Mucosa of descending colon (tissue), 3 donors: ENCODE results near the gene DEAF1. TPM values are rescaled to one million over a fixed set of nuclear protein-coding genes. Genes with fewer than 3 reads are reported as not detected.
A peak's percentile ranks its signal among the peaks of the same experiment; 100 is the strongest.
"Not testable (repeated sequence)": the region's sequence is repeated elsewhere in the genome, so short reads cannot be mapped to it uniquely, and the experiment has no call there.

Source experiments
- ATAC-seq: fragments of 200-7000 bp; cut with Tn5 transposase; one replicate; pipeline ENCODE4 v1.9.1; 2020; ENCODE audit warnings: mild to moderate bottlenecking, moderate library complexity
- DNase-seq, 3 donors: peaks; one replicate each; pipeline ENCODE4 v3.0.0-alpha.2; 2020
- H3K36me3 ChIP-seq: fragments of 200-600 bp; one replicate; pipeline ENCODE4 v1.8.0; 2021; ENCODE audit warnings: low read depth, mild to moderate bottlenecking
- H3K4me1 ChIP-seq: fragments of 200-600 bp; one replicate; pipeline ENCODE4 v1.8.0; 2021; ENCODE audit warnings: low read depth, mild to moderate bottlenecking
- H3K4me3 ChIP-seq: fragments of 200-600 bp; one replicate; pipeline ENCODE4 v1.8.0; 2021; ENCODE audit warnings: mild to moderate bottlenecking
- H3K9me3 ChIP-seq: fragments of 200-600 bp; one replicate; pipeline ENCODE4 v1.8.0; 2021; ENCODE audit warnings: mild to moderate bottlenecking
- intact Hi-C, 2 donors: fragments of 100-400 bp; cut with DNase I in 1 of 2; cut with micrococcal nuclease in 1 of 2; formaldehyde crosslinking; loops; one replicate each; pipeline versions ENCODE4 v1.11.0 to v1.11.1; 2022; cut with DNase I, micrococcal nuclease
- long read RNA-seq, 2 donors: library from polyadenylated mRNA; unstranded; transcript quantifications; one replicate each; pipeline ENCODE4 v2.0.0, GENCODE V29; 2019 to 2021
- total RNA-seq, 3 donors: library from RNA; stranded (reverse); fragmentation: NEBNext Ultra II Directional in 2 of 3; extraction: Animal tissue kit (Norgen Biotek cat#: 25700) in 2 of 3; gene quantifications; one replicate each; pipeline versions ENCODE4 v1.2.1 to v1.2.4, GENCODE V29; 2021 to 2023
- TF ChIP-seq, protein P1 (sequence below): fragments of 200-600 bp; IDR thresholded peaks from one replicate; pipeline ENCODE4 v1.8.0; 2022; ENCODE audit warnings: antibody characterized with exemption, mild to moderate bottlenecking
- donor health status: DM: no; HTN: no; CAD: no; lungs with moderate emphysema.
- donor health status: DM: no; HTN: no; CAD: no.
- donor health status: DM: no; HTN: yes; CAD: no.

DEAF1 gene, protein sequence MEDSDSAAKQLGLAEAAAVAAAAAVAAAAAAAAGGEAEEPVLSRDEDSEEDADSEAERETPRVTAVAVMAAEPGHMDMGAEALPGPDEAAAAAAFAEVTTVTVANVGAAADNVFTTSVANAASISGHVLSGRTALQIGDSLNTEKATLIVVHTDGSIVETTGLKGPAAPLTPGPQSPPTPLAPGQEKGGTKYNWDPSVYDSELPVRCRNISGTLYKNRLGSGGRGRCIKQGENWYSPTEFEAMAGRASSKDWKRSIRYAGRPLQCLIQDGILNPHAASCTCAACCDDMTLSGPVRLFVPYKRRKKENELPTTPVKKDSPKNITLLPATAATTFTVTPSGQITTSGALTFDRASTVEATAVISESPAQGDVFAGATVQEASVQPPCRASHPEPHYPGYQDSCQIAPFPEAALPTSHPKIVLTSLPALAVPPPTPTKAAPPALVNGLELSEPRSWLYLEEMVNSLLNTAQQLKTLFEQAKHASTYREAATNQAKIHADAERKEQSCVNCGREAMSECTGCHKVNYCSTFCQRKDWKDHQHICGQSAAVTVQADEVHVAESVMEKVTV
- total RNA-seq: 10 to 100 TPM; 25.1 to 35.7 (median 25.9) TPM
- long read RNA-seq, donor 1, transcript DEAF1-201 (12 exons, 2,500 nt): major isoform, 45 of 103 reads
- long read RNA-seq, donor 1, partial matches to known transcripts: 8 of 103 reads
- long read RNA-seq, donor 1, other reads (novel, unspliced or antisense): 50 of 103 reads
- long read RNA-seq, donor 2, partial matches to known transcripts: 0 of 4 reads
- long read RNA-seq, donor 2, other reads (novel, unspliced or antisense): 3 of 4 reads

DNA sequence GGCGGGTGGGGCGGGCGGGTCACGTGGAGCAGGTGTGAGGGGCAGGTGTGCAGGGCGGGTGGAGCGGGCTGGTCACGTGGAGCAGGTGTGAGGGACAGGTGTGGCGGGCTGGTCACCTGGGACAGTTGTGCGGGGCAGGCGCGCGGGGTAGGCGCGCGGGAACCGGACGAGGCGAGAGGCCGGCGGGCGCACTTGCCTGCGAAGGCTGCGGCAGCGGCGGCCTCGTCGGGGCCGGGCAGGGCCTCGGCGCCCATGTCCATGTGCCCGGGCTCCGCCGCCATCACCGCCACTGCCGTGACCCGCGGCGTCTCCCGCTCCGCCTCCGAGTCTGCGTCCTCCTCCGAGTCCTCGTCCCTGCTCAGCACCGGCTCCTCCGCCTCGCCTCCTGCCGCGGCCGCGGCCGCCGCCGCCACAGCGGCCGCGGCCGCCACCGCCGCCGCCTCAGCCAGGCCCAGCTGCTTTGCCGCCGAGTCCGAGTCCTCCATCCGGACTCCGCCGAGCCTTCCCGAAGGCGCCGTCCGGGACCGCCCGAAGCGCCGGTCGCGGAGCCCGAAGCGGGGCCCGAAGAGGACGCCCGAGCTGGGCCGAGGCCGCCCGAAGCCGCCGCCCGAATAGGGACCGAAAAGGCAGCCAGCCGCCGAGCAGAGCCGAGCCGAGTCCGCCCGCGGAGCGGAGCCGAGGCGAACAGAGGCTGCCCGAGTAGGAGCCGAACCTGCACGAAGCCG, at the start of gene DEAF1:
TSS of gene DEAF1 (minus strand) at position 660 of the 725 bp plus-strand sequence. CDS start at position 485, 175 bp downstream.
- peaks cover 4% of the 10 kb centered on the region for H3K36me3 ChIP-seq
- H3K4me3 ChIP-seq: peak within 1 kb of the TSS; percentile 72
- peak; percentile 99 to 100 (median 99) for DNase-seq
- H3K9me3 ChIP-seq: no peaks in the 10 kb centered on the region
- H3K4me1 ChIP-seq: peaks cover 30% of the 10 kb centered on the region
- TF ChIP-seq, protein P1, sequence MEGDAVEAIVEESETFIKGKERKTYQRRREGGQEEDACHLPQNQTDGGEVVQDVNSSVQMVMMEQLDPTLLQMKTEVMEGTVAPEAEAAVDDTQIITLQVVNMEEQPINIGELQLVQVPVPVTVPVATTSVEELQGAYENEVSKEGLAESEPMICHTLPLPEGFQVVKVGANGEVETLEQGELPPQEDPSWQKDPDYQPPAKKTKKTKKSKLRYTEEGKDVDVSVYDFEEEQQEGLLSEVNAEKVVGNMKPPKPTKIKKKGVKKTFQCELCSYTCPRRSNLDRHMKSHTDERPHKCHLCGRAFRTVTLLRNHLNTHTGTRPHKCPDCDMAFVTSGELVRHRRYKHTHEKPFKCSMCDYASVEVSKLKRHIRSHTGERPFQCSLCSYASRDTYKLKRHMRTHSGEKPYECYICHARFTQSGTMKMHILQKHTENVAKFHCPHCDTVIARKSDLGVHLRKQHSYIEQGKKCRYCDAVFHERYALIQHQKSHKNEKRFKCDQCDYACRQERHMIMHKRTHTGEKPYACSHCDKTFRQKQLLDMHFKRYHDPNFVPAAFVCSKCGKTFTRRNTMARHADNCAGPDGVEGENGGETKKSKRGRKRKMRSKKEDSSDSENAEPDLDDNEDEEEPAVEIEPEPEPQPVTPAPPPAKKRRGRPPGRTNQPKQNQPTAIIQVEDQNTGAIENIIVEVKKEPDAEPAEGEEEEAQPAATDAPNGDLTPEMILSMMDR: no peak
- intact Hi-C loops: no loop called here
- ATAC-seq: peak; percentile 85

DNA sequence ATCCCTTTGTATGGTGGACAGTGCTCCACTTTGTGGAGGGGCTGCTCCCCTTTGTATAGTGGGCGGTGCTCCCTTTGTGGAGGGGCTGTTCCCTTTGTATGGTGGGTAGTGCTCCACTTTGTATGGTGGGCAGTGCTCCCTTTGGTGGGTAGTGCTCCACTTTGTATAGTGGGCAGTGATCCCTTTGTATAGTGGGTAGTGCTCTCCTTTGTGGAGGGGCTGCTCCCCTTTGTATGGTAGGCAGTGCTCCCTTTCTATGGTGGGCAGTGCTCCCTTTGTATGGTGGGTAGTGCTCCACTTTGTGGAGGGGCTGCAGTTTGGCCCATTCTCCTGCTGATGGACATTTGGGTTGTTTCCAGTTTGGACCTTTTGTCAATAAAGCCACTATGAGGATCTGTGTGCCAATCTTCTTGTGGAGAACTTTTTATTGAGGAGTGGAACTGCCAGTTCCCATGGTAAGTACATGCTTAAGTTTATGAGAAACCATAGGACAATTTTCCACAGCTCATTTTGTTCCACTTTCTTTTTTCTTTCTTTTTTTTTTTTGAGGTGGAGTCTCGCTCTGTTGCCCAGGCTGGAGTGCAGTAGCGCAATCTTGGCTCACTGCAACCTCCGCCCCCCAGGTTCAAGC, 47.7 kb upstream of the DEAF1 start:
- ATAC-seq (no peak), DNase-seq (no peak)
- Histone ChIP-seq H3K4me3 (no peak overlapping the region), H3K9me3 (no peaks in the 10 kb centered on the region), H3K4me1 (peaks cover 4% of the 10 kb centered on the region), H3K36me3 (no peaks in the 10 kb centered on the region)
- intact Hi-C loops: no loop called here
- TF ChIP-seq, protein P1: no peak

- ATAC-seq: no peak
Measured at GRCh38 chr11:742156-742546, 47.1 kb upstream of the DEAF1 start.

DNA sequence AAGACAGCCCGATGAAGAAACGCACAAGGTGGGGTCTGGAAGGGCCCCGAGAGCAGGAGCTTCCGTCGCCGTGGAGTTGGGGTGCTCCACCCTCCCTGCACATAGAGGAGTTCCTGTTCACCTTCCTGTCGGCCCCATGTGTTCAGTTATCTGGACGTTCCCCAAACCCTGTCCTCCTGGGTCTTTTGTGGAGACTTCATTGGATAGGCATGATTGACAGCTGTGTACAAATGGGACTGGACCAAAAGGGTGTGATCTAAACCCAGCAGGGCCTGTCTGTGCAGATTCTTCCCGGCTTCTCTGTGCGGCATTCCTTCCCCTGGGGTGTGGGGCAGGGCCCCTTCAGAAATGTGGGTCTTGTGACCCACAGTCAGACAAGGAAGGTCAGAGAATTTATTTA, 42.9 kb upstream of the DEAF1 start:
- H3K4me3 ChIP-seq, H3K36me3 ChIP-seq, intact Hi-C loops, DNase-seq, ATAC-seq, H3K4me1 ChIP-seq, H3K9me3 ChIP-seq: not testable (repeated sequence)

More at GRCh38 chr11:742156-742546, 47.1 kb upstream of the DEAF1 start:
- no peaks in the 10 kb centered on the region for H3K36me3 ChIP-seq
- intact Hi-C loops: no loop called here
- no peak for DNase-seq
- no peaks in the 10 kb centered on the region for H3K9me3 ChIP-seq
- no peak overlapping the region for H3K4me3 ChIP-seq
- peaks cover 4% of the 10 kb centered on the region for H3K4me1 ChIP-seq
- TF ChIP-seq, protein P1: no peak

- no peaks in the 10 kb centered on the region for H3K9me3 ChIP-seq
- no peaks in the 10 kb centered on the region for H3K36me3 ChIP-seq
- H3K4me1 ChIP-seq: no peaks in the 10 kb centered on the region
- intact Hi-C loops: no loop called here
- ATAC-seq (no peak), DNase-seq (no peak)
- no peak overlapping the region for H3K4me3 ChIP-seq
- TF ChIP-seq, protein P1: no peak
Measured at GRCh38 chr11:737366-737765, 42.3 kb upstream of the DEAF1 start.

DNA sequence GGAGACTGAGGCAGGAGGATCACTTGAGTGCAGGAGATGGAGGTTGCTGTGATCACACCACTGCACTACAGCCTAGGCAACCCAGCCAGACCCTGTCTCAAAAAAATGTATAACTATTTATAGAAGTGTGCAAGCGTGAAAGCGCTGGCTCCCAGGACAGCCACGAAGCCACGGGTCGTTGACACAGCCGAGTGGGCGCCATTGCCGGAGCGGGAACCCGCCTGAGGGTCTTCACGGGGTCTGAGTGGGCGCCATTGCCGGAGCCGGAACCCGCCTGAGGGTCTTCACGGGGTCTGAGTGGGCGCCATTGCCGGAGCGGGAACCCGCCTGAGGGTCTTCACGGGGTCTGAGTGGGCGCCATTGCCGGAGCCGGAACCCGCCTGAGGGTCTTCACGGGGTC, 39.5 kb upstream of the DEAF1 start:
- H3K9me3 ChIP-seq, ATAC-seq, H3K4me3 ChIP-seq, H3K36me3 ChIP-seq, H3K4me1 ChIP-seq, DNase-seq, intact Hi-C loops: not testable (repeated sequence)
